H1 (cell line): ENCODE measurements around the gene ATMIN. TPM values are rescaled to one million over a fixed set of nuclear protein-coding genes. Genes with fewer than 3 reads are reported as not detected.

Source experiments
- CTCF ChIA-PET: fragments of 300-600 bp; sonication (Branson Sonifier 250); formaldehyde crosslinking; loops from one replicate; lab custom pipeline; 2021; ENCODE audit not compliant: partially characterized antibody; lab: Charles Lee
- POLR2A ChIA-PET: fragments of 300-600 bp; sonication (Branson Sonifier 250); formaldehyde crosslinking; loops from one replicate; lab custom pipeline; 2021; ENCODE audit warnings: inconsistent platforms; ENCODE audit not compliant: partially characterized antibody; lab: Charles Lee
- DNase-seq, 2 experiments: peaks; one replicate each; pipeline versions ENCODE4 v3.0.0 to v3.0.0-alpha.2; 2010 to 2022; ENCODE audit warnings: low spot score in 2 of 2, low read depth in 1 of 2, mixed read lengths in 1 of 2
- FAIRE-seq: peaks from 2 replicates; lab custom pipeline; 2011; peaks lifted over from hg19 to GRCh38; lab: Jason Lieb, UNC
- H2AFZ ChIP-seq: 2 replicates; pipeline ENCODE4 v1.8.1; 2012; ENCODE audit warnings: low read length, inconsistent platforms
- H2AK5ac ChIP-seq: 2 replicates; pipeline ENCODE4 v1.6.1; 2013; ENCODE audit warnings: low read depth, low read length
- H2BK120ac ChIP-seq: replicated peaks from 2 replicates; pipeline ENCODE3; 2013; ENCODE audit warnings: low read depth, low read length, inconsistent platforms
- H2BK12ac ChIP-seq: 2 replicates; pipeline ENCODE4 v1.6.1; 2013; ENCODE audit warnings: low read depth, low read length
- H2BK15ac ChIP-seq: 2 replicates; pipeline ENCODE4 v1.6.1; 2013; ENCODE audit warnings: low read length
- H2BK20ac ChIP-seq: 2 replicates; pipeline ENCODE4 v1.6.1; 2013; ENCODE audit warnings: low read length
- H2BK5ac ChIP-seq: 2 replicates; pipeline ENCODE4 v1.6.1; 2013; ENCODE audit warnings: low read depth, low read length
- H3K14ac ChIP-seq: 2 replicates; pipeline ENCODE4 v1.6.1; 2013; ENCODE audit warnings: inconsistent platforms; ENCODE audit not compliant: insufficient read length
- H3K18ac ChIP-seq: 2 replicates; pipeline ENCODE4 v1.6.1; 2013; ENCODE audit warnings: low read length; ENCODE audit errors: extremely low read depth
- H3K23ac ChIP-seq: 2 replicates; pipeline ENCODE4 v1.6.1; 2013; ENCODE audit warnings: inconsistent platforms; ENCODE audit not compliant: insufficient read length
- H3K23me2 ChIP-seq: 2 replicates; pipeline ENCODE4 v1.6.1; 2013; ENCODE audit warnings: low read depth, low read length
- H3K27ac ChIP-seq: 2 replicates; pipeline ENCODE4 v1.6.1; 2011; ENCODE audit warnings: low read depth, low read length, inconsistent platforms
- H3K27me3 ChIP-seq, 4 experiments: replicated peaks in 1 of 4; 1 replicate in 1 of 4; 2 replicates in 3 of 4; pipeline versions ENCODE4 v1.6.1 to v1.8.1; 2011 to 2013; ENCODE audit warnings: low read length in 3 of 4, mild to moderate bottlenecking in 3 of 4, inconsistent platforms in 2 of 4, mixed read lengths in 2 of 4, moderate library complexity in 1 of 4; ENCODE audit not compliant: control insufficient read depth in 3 of 4, insufficient read depth in 3 of 4; ENCODE audit errors: extremely low read depth in 1 of 4
- H3K36me3 ChIP-seq, 4 experiments: 2 replicates each; pipeline versions ENCODE4 v1.6.1 to v1.8.1; 2011 to 2013; ENCODE audit warnings: mild to moderate bottlenecking in 4 of 4, low read length in 3 of 4, moderate library complexity in 2 of 4, control low read depth in 1 of 4, inconsistent platforms in 1 of 4; ENCODE audit not compliant: insufficient read depth in 4 of 4, control insufficient read depth in 2 of 4
- H3K4ac ChIP-seq: replicated peaks from 2 replicates; pipeline ENCODE3; 2013; ENCODE audit warnings: low read length, low read depth, mixed read lengths, inconsistent platforms; ENCODE audit not compliant: insufficient read length
- H3K4me1 ChIP-seq, 4 experiments: replicated peaks in 1 of 4; 1 replicate in 1 of 4; 2 replicates in 3 of 4; pipeline versions ENCODE4 v1.6.1 to v1.8.1; 2011 to 2013; ENCODE audit warnings: low read length in 3 of 4, inconsistent platforms in 2 of 4, mixed read lengths in 1 of 4; ENCODE audit not compliant: insufficient read depth in 4 of 4, control insufficient read depth in 3 of 4
- H3K4me2 ChIP-seq, 2 experiments: 2 replicates each; pipeline versions ENCODE4 v1.6.1 to v1.8.1; 2011 to 2013; ENCODE audit warnings: low read depth in 2 of 2, low read length in 2 of 2, control low read depth in 1 of 2, inconsistent platforms in 1 of 2, mild to moderate bottlenecking in 1 of 2; ENCODE audit not compliant: insufficient read depth in 1 of 2
- H3K4me3 ChIP-seq, 4 experiments: fragments of 200-600, 300-600 bp in 1 of 4; sonication (generic), shearing (Covaris generic), sonication (Bioruptor Twin) in 1 of 4; 2 replicates each; pipeline versions ENCODE4 v1.5.1 to v1.8.1; 2011 to 2016; ENCODE audit warnings: low read length in 4 of 4, low read depth in 3 of 4, control low read depth in 2 of 4, inconsistent platforms in 2 of 4, mild to moderate bottlenecking in 2 of 4, mixed read lengths in 1 of 4, moderate library complexity in 1 of 4; ENCODE audit not compliant: insufficient read depth in 2 of 4; ENCODE audit errors: extremely low read depth in 1 of 4
- H3K56ac ChIP-seq: replicated peaks from 2 replicates; pipeline ENCODE3; 2013; ENCODE audit warnings: low read depth, mild to moderate bottlenecking, mixed read lengths, low read length, inconsistent platforms; ENCODE audit not compliant: insufficient read length
- H3K79me1 ChIP-seq: 2 replicates; pipeline ENCODE4 v1.6.1; 2013; ENCODE audit warnings: low read depth, low read length, control low read depth
- H3K79me2 ChIP-seq, 2 experiments: 2 replicates each; pipeline versions ENCODE4 v1.6.1 to v1.8.1; 2012 to 2013; ENCODE audit warnings: low read length in 2 of 2, mild to moderate bottlenecking in 2 of 2, inconsistent platforms in 1 of 2; ENCODE audit not compliant: insufficient read depth in 2 of 2, control insufficient read depth in 1 of 2
- H3K9ac ChIP-seq, 4 experiments: replicated peaks in 1 of 4; 1 replicate in 1 of 4; 2 replicates in 3 of 4; pipeline versions ENCODE4 v1.6.1 to v1.8.1; 2011 to 2013; ENCODE audit warnings: low read depth in 3 of 4, low read length in 3 of 4, control low read depth in 2 of 4, mild to moderate bottlenecking in 2 of 4, moderate library complexity in 2 of 4, inconsistent platforms in 1 of 4; ENCODE audit errors: extremely low read depth in 1 of 4
- H3K9me3 ChIP-seq, 2 experiments: 2 replicates each; pipeline versions ENCODE4 v1.6.1 to v1.8.1; 2012 to 2013; ENCODE audit warnings: mild to moderate bottlenecking in 2 of 2, moderate library complexity in 2 of 2, control low read depth in 1 of 2, inconsistent platforms in 1 of 2, low read depth in 1 of 2, low read length in 1 of 2, mixed read lengths in 1 of 2; ENCODE audit not compliant: insufficient read depth in 2 of 2
- H4K20me1 ChIP-seq, 2 experiments: replicated peaks in 1 of 2; 2 replicates each; pipeline versions ENCODE3 to v1.8.1; 2011 to 2013; ENCODE audit warnings: inconsistent platforms in 2 of 2, low read length in 2 of 2, mild to moderate bottlenecking in 1 of 2; ENCODE audit not compliant: insufficient read depth in 2 of 2, control insufficient read depth in 1 of 2
- H4K5ac ChIP-seq: 2 replicates; pipeline ENCODE4 v1.6.1; 2013; ENCODE audit warnings: low read length, low read depth, mixed read lengths, inconsistent platforms; ENCODE audit not compliant: insufficient read length
- H4K8ac ChIP-seq: 2 replicates; pipeline ENCODE4 v1.8.0; 2013; ENCODE audit warnings: mild to moderate bottlenecking, moderate library complexity, low read length, inconsistent platforms; ENCODE audit not compliant: insufficient read depth; ENCODE audit errors: extremely low read depth
- H4K91ac ChIP-seq: replicated peaks from 2 replicates; pipeline ENCODE3; 2013; ENCODE audit warnings: low read length, mixed read lengths, inconsistent platforms; ENCODE audit not compliant: insufficient read length
- E2F6 ChIP-seq: IDR thresholded peaks from 2 replicates; pipeline ENCODE4 v1.6.1; 2012; ENCODE audit warnings: inconsistent platforms
- GABPA ChIP-seq: IDR thresholded peaks from 2 replicates; pipeline ENCODE4 v1.6.1; 2011; ENCODE audit warnings: mild to moderate bottlenecking, low read length, moderate library complexity, borderline replicate concordance; ENCODE audit not compliant: insufficient read depth
- NANOG ChIP-seq: IDR thresholded peaks from 2 replicates; pipeline ENCODE4 v1.6.1; 2011; ENCODE audit warnings: low read length, low read depth, mild to moderate bottlenecking, inconsistent platforms; ENCODE audit not compliant: insufficient read depth, poor library complexity, severe bottlenecking
- TAF7 ChIP-seq: optimal IDR thresholded peaks from 2 replicates; pipeline ENCODE3; 2011; ENCODE audit warnings: low read depth, mild to moderate bottlenecking, inconsistent platforms, low read length, moderate library complexity, borderline replicate concordance
- TEAD4 ChIP-seq: IDR thresholded peaks from 2 replicates; pipeline ENCODE4 v1.6.1; 2012; ENCODE audit warnings: low read depth, low read length, inconsistent platforms, mixed read lengths
- USF2 ChIP-seq: IDR thresholded peaks from 2 replicates; pipeline ENCODE4 v1.6.1; 2011; ENCODE audit warnings: low read length, improper control_type of control experiment
- WGBS, 2 experiments: shearing (Covaris generic) in 1 of 2; methylation state at CpG; one replicate each; pipeline versions ENCODE4 v1.1.6 to v1.1.7; 2013 to 2015; ENCODE audit warnings: low lambda C conversion rate in 2 of 2, mixed read lengths in 2 of 2, inconsistent platforms in 1 of 2, low coverage in 1 of 2, missing lambda C conversion rate in 1 of 2; ENCODE audit not compliant: insufficient replicate concordance in 2 of 2, insufficient coverage in 1 of 2, insufficient read length in 1 of 2; ENCODE audit errors: extremely low coverage in 1 of 2, missing lambda C conversion rate in 1 of 2; 5-methylcytosine and 5-hydroxymethylcytosine counted together
- polyA plus RNA-seq, 7 experiments: library from polyadenylated mRNA; depleted of rRNA in 3 of 7; stranded (reverse) in 5 of 7; unstranded in 2 of 7; fragments of >200 nt in 5 of 7; fragments of 200-250 nt in 2 of 7; gene quantifications; 1 replicate in 5 of 7; 2 replicates in 1 of 7; 4 replicates in 1 of 7; pipeline versions ENCODE4 v1.2.1 to v1.2.3, GENCODE V29; 2011 to 2013; ENCODE audit warnings: missing spikeins in 2 of 7, mixed read lengths in 2 of 7
- total RNA-seq: library from RNA; stranded (reverse); fragmentation: NEBNext Ultra II Directional; extraction: Animal tissue kit (Norgen Biotek cat#: 25700); gene quantifications from 2 replicates; pipeline ENCODE4 v1.2.1, GENCODE V29; 2021
- TF ChIP-seq, protein P1 (sequence below), 3 experiments: IDR thresholded peaks; 1 replicate in 2 of 3; 2 replicates in 1 of 3; pipeline versions ENCODE4 v1.5.1 to v1.6.1; 2011; ENCODE audit warnings: low read length in 3 of 3, mild to moderate bottlenecking in 3 of 3, inconsistent platforms in 2 of 3, low read depth in 1 of 3, moderate library complexity in 1 of 3; ENCODE audit not compliant: insufficient read depth in 1 of 3; ENCODE audit errors: control extremely low read depth in 1 of 3
- TF ChIP-seq, protein P2 (sequence below): IDR thresholded peaks from 2 replicates; pipeline ENCODE4 v1.6.1; 2012; ENCODE audit warnings: inconsistent platforms

ATMIN gene
- total and polyA plus RNA-seq, 2 of the 8 experiments (the other 6 are each of a cell fraction or from before 2014, with no cell fraction given): 34.8 to 59.8 TPM

DNA sequence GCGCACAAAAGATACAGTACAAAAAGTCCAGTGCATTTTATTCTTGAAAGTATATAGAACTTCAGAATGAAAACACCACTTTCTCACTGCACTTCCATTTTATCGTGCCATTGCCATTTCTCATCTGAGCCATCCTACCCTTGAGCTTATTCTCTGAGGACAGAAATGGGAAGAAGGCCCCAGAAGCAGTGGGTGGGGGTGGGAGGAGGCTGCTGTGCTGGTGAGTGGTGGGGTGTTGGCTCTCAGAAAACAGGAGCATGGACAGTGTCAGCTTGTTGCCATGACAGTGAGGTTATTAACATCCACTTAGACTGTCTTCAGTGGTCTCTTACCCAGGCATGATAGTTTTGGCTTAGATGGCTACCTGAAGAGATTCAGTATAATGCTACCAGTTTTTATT lies 4.5 kb downstream of the ATMIN start:
- no peak overlapping the region for H4K8ac ChIP-seq
- WGBS, 2 experiments: 93% methylated on average over 2 of the region's 2 CpGs; no CpG with 5 or more reads in 1 of the 2 experiments
- DNase-seq (no peak), FAIRE-seq (no peak)
- no peaks in the 10 kb centered on the region for H3K27me3 ChIP-seq
- H2BK5ac ChIP-seq: no peak overlapping the region
- no peak overlapping the region for H4K91ac ChIP-seq
- peaks cover 14 to 54% (median 39%) of the 10 kb centered on the region in 4 experiments for H3K36me3 ChIP-seq
- no peak overlapping the region for H2BK15ac ChIP-seq
- H3K9ac ChIP-seq: no peak overlapping the region
- CTCF ChIA-PET: interaction anchor here (0.9 to 1.3 kb wide), 2 partner anchors 27 to 36 kb away, joined by 3 read pairs; no protein-coding TSS in a partner anchor
- no peak overlapping the region for H3K23ac ChIP-seq
- H3K27ac ChIP-seq: no peak overlapping the region
- peaks cover 2% of the 10 kb centered on the region for H3K23me2 ChIP-seq
- H3K4me3 ChIP-seq: no peak overlapping the region
- H3K79me1 ChIP-seq: peaks cover 6% of the 10 kb centered on the region
- no peak overlapping the region for H2BK12ac ChIP-seq
- no peak overlapping the region for H3K18ac ChIP-seq
- no peak overlapping the region for H2AFZ ChIP-seq
- H3K9me3 ChIP-seq: no peaks in the 10 kb centered on the region
- H2AK5ac ChIP-seq: no peak overlapping the region
- no peak overlapping the region for H2BK120ac ChIP-seq
- peaks cover 2 to 11% of the 10 kb centered on the region in 2 experiments for H4K20me1 ChIP-seq
- H3K4me2 ChIP-seq: no peak overlapping the region
- POLR2A ChIA-PET: interaction anchor here (1.0 kb wide), 1 partner anchor 35 kb away, joined by 3 read pairs; no protein-coding TSS in a partner anchor
- H3K56ac ChIP-seq: no peak overlapping the region
- no peak overlapping the region for H3K14ac ChIP-seq
- no peak overlapping the region for H3K4ac ChIP-seq
- no peak overlapping the region for H2BK20ac ChIP-seq
- peaks cover 6 to 47% of the 10 kb centered on the region in 2 experiments for H3K79me2 ChIP-seq
- no peak overlapping the region for H4K5ac ChIP-seq
- H3K4me1 ChIP-seq: peaks cover 2 to 6% (median 3%) of the 10 kb centered on the region in 4 experiments; a peak in 5 of 7 replicates
- TF ChIP-seq USF2: no peak
- TF ChIP-seq, protein P1, sequence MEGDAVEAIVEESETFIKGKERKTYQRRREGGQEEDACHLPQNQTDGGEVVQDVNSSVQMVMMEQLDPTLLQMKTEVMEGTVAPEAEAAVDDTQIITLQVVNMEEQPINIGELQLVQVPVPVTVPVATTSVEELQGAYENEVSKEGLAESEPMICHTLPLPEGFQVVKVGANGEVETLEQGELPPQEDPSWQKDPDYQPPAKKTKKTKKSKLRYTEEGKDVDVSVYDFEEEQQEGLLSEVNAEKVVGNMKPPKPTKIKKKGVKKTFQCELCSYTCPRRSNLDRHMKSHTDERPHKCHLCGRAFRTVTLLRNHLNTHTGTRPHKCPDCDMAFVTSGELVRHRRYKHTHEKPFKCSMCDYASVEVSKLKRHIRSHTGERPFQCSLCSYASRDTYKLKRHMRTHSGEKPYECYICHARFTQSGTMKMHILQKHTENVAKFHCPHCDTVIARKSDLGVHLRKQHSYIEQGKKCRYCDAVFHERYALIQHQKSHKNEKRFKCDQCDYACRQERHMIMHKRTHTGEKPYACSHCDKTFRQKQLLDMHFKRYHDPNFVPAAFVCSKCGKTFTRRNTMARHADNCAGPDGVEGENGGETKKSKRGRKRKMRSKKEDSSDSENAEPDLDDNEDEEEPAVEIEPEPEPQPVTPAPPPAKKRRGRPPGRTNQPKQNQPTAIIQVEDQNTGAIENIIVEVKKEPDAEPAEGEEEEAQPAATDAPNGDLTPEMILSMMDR (IDR thresholded peaks at IDR 0.05; ENCODE audit: control extremely low read depth in 1 of 3, insufficient read depth in 1 of 3, low read depth in 1 of 3, low read length in 3 of 3): no peak
- no peak for TF ChIP-seq TEAD4
- TF ChIP-seq NANOG: no peak
- no peak for TF ChIP-seq E2F6
- no peak for TF ChIP-seq GABPA
- no peak for TF ChIP-seq TAF7
- TF ChIP-seq, protein P2, sequence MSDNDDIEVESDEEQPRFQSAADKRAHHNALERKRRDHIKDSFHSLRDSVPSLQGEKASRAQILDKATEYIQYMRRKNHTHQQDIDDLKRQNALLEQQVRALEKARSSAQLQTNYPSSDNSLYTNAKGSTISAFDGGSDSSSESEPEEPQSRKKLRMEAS: no peak
